ENCODE results near the gene ST7L. TPM values are rescaled to one million over a fixed set of nuclear protein-coding genes. Genes with fewer than 3 reads are reported as not detected.

ST7L gene
- total RNA-seq, 2 donors from 2014 or later: 9.4 to 9.7 TPM

DNA sequence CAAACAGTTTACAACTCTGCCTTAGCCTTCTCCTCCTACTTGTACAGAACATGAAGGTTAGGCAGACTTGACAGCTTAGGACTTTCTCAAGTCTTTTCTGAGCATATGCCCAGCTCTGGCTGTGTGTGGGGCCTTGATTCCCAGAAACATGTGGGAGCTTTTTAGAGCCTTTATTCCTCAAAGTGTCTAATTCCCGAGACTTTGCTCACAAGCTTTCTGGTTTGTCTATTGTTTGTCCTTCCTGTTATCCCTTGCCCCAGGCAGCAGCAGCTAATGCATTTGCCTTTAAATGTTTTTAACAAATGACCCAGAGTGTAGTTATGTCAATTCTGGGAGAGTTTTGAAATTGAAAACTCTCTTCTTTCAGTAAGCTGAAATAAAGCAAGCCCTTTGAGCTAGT is 29.2 kb downstream of the ST7L start:
- H3K4me1 Mint-ChIP-seq: no peaks in the 10 kb centered on the region
- H3K36me3 Mint-ChIP-seq (ENCODE audit: low read depth): peaks cover 36% of the 10 kb centered on the region
- H3K9me3 Mint-ChIP-seq: peaks cover 6% of the 10 kb centered on the region
- no peak overlapping the region for H3K27ac Mint-ChIP-seq
- H3K27me3 Mint-ChIP-seq: no peaks in the 10 kb centered on the region
- ATAC-seq (replicated peaks): no peak
- no peak overlapping the region for H3K4me3 Mint-ChIP-seq

DNA sequence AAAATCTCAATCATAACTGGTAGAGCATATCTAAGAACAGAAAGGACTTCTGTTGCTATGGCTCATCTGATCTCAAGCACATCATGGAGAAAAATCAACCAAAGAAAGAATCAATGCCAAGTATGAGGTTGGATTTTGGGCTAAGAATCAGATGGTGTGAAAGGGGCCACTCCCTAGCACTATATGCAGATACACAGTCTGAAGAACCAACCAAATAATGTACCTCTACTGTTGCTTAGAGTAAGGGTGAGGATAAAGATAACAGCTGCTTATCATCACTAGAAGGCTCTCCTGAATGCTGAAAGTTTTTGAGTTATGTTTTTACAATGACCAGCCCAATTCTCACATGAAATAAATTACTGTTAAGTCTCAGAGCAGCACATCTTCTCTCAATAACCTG is 35.6 kb downstream of the ST7L start:
- H3K9me3 Mint-ChIP-seq: no peaks in the 10 kb centered on the region
- no peaks in the 10 kb centered on the region for H3K27me3 Mint-ChIP-seq
- H3K4me3 Mint-ChIP-seq: no peak overlapping the region
- peaks cover 7% of the 10 kb centered on the region for H3K36me3 Mint-ChIP-seq (ENCODE audit: low read depth)
- no peak overlapping the region for H3K27ac Mint-ChIP-seq
- no peak for ATAC-seq (replicated peaks)
- no peaks in the 10 kb centered on the region for H3K4me1 Mint-ChIP-seq

DNA sequence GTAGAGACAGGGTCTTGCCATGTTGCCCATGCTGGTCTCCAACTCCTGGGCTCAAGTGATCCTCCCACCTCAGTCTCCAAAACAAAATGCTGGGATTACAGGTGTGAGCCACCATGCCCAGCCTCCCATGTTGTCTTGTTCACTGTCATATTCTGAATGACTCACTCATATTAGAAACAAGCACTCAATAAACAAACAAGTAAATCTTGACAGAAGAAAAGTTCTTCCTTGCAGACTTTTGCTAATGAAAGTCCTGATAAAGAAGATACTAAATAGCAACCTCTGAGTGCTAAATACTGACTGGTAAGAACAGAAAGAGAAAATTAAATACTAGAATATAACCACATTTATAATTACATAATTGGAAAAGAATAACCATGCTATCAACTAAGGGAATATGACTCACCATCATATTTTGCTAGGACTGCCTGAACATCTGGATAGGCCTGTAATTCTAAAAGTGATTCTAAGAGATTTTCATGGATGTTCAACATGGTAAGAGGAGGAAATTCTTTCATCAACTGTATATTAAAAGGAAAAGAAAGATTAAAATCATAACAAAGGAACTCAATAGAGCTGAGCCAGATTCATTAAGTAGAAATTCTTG is 37.3 kb downstream of the ST7L start:
- Mint-ChIP-seq H3K4me1 (no peaks in the 10 kb centered on the region), H3K36me3 (ENCODE audit: low read depth) (peaks cover 17% of the 10 kb centered on the region), H3K9me3 (no peaks in the 10 kb centered on the region), H3K27me3 (no peaks in the 10 kb centered on the region), H3K27ac (no peak overlapping the region), H3K4me3 (no peak overlapping the region)
- ATAC-seq (replicated peaks): no peak

DNA sequence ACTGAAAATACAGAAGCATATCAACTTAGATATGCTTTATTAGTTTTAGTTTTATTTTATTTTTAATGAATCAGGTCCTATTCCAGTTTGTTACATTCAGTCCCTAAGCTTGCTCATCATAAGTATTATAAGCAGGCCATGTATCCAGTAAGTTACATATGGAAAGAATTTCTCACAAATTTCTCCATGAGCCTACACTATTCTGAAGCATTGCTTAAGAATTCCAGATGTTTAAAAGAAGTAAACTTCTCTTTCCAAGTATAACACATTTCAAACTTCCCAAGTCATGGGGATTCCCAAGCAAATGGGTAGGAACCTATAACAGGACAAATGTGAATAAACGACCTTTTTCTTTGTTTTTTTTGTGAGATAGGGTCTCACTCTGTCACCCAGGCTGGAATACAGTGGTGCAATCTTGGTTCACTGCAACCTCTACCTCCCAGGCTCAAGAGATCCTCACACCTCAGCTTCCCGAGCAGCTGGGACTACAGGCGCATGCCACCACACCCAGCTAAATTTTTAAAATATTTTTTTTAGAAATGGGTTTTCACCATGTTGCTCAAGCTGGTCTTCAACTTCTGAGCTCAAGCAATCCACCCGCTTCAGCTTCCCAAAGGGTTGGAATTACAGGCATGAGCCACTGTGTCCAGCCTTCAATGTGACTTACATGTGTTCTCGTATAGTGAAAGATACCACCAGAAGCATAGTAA is 39.0 kb downstream of the ST7L start:
- Mint-ChIP-seq H3K36me3 (ENCODE audit: low read depth) (peaks cover 35% of the 10 kb centered on the region), H3K27ac (no peak overlapping the region), H3K27me3 (no peaks in the 10 kb centered on the region), H3K4me3 (no peak overlapping the region), H3K9me3 (no peaks in the 10 kb centered on the region), H3K4me1 (no peaks in the 10 kb centered on the region)
- no peak for ATAC-seq (replicated peaks)

DNA sequence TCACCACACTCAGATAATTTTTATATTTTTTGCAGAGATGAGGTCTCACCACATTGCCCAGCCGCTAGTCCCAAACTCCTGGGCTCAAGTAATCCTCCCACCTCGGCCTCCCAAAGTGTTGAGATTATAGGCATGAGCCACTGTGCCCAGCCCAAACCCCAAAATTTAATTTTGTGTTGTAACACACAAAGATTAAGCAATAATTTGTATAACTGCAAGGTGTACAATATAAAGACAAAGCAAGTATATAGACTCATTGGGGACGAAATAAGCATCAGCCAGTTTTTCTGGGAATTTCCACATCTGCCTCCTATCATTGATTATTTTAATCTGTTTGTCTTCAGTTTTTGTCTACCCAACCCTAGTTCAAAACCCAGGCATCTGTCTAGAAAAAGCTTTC is 42.7 kb downstream of the ST7L start:
- ATAC-seq (replicated peaks): no peak
- Mint-ChIP-seq H3K27me3 (no peaks in the 10 kb centered on the region), H3K27ac (no peak overlapping the region), H3K36me3 (ENCODE audit: low read depth) (peaks cover 55% of the 10 kb centered on the region), H3K4me1 (no peaks in the 10 kb centered on the region), H3K4me3 (no peak overlapping the region), H3K9me3 (no peaks in the 10 kb centered on the region)

DNA sequence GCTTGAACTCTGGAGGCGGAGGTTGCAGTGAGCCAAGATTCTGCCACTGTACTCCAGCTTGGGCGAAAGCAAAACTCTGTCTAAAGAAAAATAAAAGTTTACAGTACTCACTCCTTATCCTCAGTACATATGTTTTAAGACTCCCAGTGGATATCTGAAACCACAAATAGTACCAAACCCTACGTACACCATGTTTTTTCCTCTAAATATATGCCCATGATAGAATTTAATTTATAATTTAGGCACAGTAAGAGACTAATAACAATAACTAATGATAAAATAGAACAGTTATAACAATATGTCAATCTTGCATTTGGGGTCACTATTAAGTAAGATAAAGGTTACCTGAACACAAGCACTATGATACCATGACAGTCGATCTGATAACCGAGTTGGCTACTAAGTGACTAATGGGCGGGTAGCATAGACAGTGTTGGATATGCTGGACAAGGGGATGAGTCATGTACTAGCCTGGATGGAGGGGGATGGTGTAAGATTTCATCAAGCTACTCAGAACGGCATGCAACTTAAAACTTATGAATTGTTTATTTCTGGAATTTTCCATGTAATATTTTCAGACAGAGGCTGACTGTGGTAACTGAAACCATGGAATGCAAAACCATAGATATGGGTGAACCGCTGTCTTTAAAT is 43.7 kb downstream of the ST7L start:
- Mint-ChIP-seq H3K4me3 (no peak overlapping the region), H3K36me3 (ENCODE audit: low read depth) (peaks cover 55% of the 10 kb centered on the region), H3K9me3 (no peaks in the 10 kb centered on the region), H3K4me1 (no peaks in the 10 kb centered on the region), H3K27me3 (no peaks in the 10 kb centered on the region), H3K27ac (no peak overlapping the region)
- ATAC-seq (replicated peaks): no peak

DNA sequence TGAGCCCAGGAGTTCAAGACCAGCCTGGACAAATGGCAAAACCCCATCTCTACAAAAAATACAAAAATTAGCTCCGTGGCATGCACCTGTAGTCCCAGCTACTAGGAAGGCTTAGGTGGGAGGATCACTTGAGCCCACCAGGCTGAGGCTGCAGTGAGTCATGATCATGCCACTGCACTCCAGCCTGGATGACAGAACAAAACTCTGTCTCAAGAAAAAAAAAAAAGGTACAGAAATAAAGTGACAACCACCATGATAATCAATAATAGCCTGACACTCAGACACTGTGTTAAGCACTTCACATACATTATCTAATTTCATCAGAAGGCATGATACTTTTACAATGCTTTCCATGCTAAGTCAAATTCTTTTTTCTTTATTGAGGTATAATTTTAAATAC is 53.1 kb downstream of the ST7L start:
- no peaks in the 10 kb centered on the region for H3K27me3 Mint-ChIP-seq
- no peaks in the 10 kb centered on the region for H3K9me3 Mint-ChIP-seq
- H3K36me3 Mint-ChIP-seq (ENCODE audit: low read depth): peaks cover 5% of the 10 kb centered on the region
- ATAC-seq (replicated peaks): no peak
- no peak overlapping the region for H3K4me3 Mint-ChIP-seq
- H3K4me1 Mint-ChIP-seq: no peaks in the 10 kb centered on the region
- H3K27ac Mint-ChIP-seq: no peak overlapping the region

DNA sequence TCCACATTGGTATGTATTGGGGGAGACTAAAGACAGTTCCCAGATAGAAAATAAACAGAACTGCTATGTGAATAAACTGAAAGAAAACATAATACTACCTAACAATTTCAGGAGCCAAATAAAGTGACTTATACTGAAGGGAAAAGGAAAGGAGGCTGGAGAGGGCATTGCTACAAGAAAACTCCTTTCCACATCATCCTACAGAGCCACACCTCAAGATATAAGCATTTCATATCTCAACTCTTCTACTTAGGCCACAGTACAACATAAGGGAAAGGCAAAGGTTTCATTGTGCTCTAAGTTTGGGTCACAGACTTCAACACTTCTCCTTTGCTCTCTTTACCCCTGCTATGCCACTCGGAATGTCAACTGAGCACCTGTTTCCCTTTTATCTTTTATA is 54.9 kb downstream of the ST7L start:
- no peak overlapping the region for H3K4me3 Mint-ChIP-seq
- no peak for ATAC-seq (replicated peaks)

DNA sequence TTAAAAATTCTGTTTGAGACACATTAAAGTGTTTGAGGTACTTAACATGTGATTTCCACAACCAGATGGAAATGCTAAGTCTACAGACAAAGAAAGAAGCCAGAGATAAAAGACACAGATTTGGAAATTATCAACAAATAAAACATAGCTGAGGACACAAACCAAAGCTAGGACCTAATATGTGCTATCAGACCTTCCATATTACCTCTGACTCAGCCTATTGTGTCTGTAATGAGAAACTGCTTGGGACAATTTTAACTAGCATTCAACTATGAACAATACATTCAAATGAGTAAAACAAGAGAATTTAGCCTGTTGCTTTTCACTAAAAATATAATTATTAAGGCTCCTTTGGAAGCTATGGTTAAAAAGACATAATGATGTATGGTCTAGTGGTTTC is 55.6 kb downstream of the ST7L start:
- no peak for ATAC-seq (replicated peaks)
- no peak overlapping the region for H3K27ac Mint-ChIP-seq
- no peaks in the 10 kb centered on the region for H3K36me3 Mint-ChIP-seq (ENCODE audit: low read depth)
- H3K4me3 Mint-ChIP-seq: no peak overlapping the region
- no peaks in the 10 kb centered on the region for H3K9me3 Mint-ChIP-seq
- no peaks in the 10 kb centered on the region for H3K4me1 Mint-ChIP-seq
- H3K27me3 Mint-ChIP-seq: no peaks in the 10 kb centered on the region

More for the DNA sequence above, 54.9 kb downstream of the ST7L start:
- Mint-ChIP-seq H3K9me3 (no peaks in the 10 kb centered on the region), H3K4me1 (no peaks in the 10 kb centered on the region), H3K36me3 (ENCODE audit: low read depth) (peaks cover 1% of the 10 kb centered on the region), H3K27me3 (no peaks in the 10 kb centered on the region), H3K27ac (no peak overlapping the region)

DNA sequence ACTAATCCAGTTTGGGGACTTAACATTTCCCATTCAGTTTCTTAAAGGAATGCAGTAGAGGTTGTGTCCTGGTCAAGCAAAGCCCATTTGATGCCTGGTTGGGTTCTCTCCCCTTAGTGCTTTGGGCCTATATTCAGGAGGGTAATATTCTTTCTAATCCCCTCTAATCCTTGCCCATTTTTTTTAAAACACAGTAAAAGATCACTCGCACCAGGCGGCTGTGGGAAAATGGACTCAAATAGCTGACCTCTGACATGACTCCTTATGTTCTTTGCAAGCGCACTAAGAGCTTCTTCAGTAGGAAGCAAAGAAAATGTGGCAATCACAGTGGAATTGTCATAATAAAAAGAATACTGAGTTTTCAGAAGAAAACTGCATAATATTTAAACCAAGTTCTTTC is 60.3 kb downstream of the ST7L start:
- peaks cover 5% of the 10 kb centered on the region for H3K4me1 Mint-ChIP-seq
- H3K27ac Mint-ChIP-seq: no peak overlapping the region
- no peak for ATAC-seq (replicated peaks)
- H3K4me3 Mint-ChIP-seq: no peak overlapping the region
- peaks cover 6% of the 10 kb centered on the region for H3K36me3 Mint-ChIP-seq (ENCODE audit: low read depth)
- no peaks in the 10 kb centered on the region for H3K9me3 Mint-ChIP-seq
- no peaks in the 10 kb centered on the region for H3K27me3 Mint-ChIP-seq

DNA sequence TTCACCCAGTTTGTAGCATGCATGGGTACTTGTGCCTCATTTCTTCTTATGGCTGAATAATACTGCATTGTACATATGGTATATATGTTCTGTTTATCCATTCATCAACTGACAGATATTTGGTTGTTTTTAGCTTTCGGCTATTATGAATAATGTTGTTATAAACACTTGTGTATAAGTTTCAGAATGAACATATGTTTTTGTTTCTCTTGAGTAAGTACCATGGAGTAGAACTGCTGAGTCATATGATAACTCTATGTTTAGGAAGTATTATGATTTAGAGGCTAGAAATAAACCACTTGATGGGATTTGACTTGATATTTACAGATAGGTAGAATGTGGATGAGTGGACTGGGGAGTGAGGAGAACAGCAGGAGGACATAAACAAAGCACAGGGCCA is 61.6 kb downstream of the ST7L start:
- no peaks in the 10 kb centered on the region for H3K27me3 Mint-ChIP-seq
- peaks cover 5% of the 10 kb centered on the region for H3K4me1 Mint-ChIP-seq
- no peak overlapping the region for H3K4me3 Mint-ChIP-seq
- peak; percentile 73 for ATAC-seq (replicated peaks)
- no peaks in the 10 kb centered on the region for H3K9me3 Mint-ChIP-seq
- peak overlapping the region; percentile 0 for H3K27ac Mint-ChIP-seq
- peaks cover 6% of the 10 kb centered on the region for H3K36me3 Mint-ChIP-seq (ENCODE audit: low read depth)

DNA sequence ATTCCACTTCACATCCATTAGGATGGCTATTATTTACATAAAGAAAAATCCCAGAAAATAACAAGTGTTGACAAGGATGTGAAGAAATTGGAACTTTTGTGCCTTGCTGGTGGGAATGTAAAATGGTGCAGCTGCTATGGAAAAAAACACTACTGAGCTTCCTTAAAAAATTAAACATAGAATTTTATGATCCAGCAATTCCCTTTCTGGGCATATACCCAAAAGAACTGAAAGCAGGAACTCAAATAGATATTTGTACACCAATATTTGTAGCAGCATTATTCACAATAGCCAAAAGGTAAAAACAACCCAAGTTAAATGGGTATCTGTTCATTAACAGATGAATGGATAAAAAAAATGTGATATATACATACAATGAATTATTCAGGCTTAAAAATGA is 64.5 kb downstream of the ST7L start:
- Mint-ChIP-seq H3K27ac (no peak overlapping the region), H3K9me3 (no peaks in the 10 kb centered on the region), H3K36me3 (ENCODE audit: low read depth) (peaks cover 6% of the 10 kb centered on the region), H3K27me3 (no peaks in the 10 kb centered on the region), H3K4me1 (peaks cover 5% of the 10 kb centered on the region), H3K4me3 (no peak overlapping the region)
- ATAC-seq (replicated peaks): no peak

DNA sequence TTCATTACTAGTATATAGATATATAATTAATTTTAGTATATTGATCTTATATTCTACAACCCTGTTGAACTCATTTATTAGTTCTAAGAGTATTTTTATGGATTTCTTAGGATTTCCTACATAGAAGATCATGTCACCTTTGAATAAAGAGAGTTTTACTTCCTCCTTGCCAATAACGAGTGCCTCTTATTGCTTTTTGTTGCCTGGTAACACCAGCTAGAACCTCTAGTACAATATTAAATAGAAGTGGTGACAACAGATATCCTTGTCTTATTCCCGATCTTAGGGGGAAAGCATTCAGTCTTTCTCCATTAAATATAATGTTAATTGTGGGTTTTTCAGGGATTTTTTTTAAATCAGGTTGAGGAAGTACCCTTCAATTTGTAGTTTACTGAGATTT is 69.4 kb downstream of the ST7L start:
- no peaks in the 10 kb centered on the region for H3K27me3 Mint-ChIP-seq
- ATAC-seq (replicated peaks): no peak
- H3K4me1 Mint-ChIP-seq: no peaks in the 10 kb centered on the region
- H3K9me3 Mint-ChIP-seq: no peaks in the 10 kb centered on the region
- no peak overlapping the region for H3K4me3 Mint-ChIP-seq
- no peak overlapping the region for H3K27ac Mint-ChIP-seq
- H3K36me3 Mint-ChIP-seq (ENCODE audit: low read depth): peaks cover 2% of the 10 kb centered on the region

DNA sequence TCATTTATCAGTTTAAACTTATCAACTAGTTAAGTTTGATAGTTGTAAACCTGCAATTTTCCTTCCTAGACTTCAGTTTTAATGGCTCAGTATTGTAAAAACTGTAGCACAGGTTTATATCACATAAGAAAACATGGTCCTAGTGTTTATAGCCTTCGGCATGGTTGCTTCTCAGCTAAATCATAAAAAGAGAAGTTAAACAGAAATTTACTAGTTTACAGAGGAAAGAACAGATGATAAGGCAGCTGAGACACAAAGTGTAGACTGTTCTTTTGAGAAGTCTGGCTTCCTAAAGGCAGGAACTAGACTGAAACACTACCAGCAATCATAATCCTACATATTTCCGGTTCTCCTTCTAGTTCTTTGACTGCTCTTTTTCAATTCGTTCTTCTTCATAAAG is 70.4 kb downstream of the ST7L start:
- no peaks in the 10 kb centered on the region for H3K4me1 Mint-ChIP-seq
- no peak overlapping the region for H3K4me3 Mint-ChIP-seq

DNA sequence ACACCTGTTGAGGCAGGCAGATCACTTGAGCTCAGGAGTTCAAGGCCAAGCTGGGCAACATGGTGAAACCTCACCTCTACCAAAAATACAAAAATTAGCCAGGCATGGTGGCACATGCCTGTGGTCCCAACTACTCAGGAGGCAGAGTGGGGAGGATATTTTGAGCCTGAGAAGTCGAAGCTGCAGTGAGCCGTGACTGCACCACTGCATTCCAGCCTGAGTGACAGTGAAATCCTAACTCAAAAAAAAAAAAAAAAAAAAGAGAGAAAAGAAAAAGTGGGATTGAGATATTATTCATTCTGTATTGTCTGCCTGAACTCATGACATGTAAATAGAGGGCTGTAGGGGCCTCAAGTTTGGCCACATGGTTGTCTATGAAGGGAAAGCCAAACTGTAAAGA is 72.9 kb downstream of the ST7L start:
- Mint-ChIP-seq H3K27me3 (no peaks in the 10 kb centered on the region), H3K4me3 (no peak overlapping the region), H3K36me3 (ENCODE audit: low read depth) (peaks cover 12% of the 10 kb centered on the region), H3K4me1 (no peaks in the 10 kb centered on the region), H3K27ac (no peak overlapping the region), H3K9me3 (no peaks in the 10 kb centered on the region)
- ATAC-seq (replicated peaks): no peak

More for the DNA sequence above, 70.4 kb downstream of the ST7L start:
- H3K36me3 Mint-ChIP-seq (ENCODE audit: low read depth): no peaks in the 10 kb centered on the region
- ATAC-seq (replicated peaks): no peak
- H3K27me3 Mint-ChIP-seq: no peaks in the 10 kb centered on the region
- no peak overlapping the region for H3K27ac Mint-ChIP-seq
- H3K9me3 Mint-ChIP-seq: no peaks in the 10 kb centered on the region
